ENCODE results near the gene FKBP5.

DNA sequence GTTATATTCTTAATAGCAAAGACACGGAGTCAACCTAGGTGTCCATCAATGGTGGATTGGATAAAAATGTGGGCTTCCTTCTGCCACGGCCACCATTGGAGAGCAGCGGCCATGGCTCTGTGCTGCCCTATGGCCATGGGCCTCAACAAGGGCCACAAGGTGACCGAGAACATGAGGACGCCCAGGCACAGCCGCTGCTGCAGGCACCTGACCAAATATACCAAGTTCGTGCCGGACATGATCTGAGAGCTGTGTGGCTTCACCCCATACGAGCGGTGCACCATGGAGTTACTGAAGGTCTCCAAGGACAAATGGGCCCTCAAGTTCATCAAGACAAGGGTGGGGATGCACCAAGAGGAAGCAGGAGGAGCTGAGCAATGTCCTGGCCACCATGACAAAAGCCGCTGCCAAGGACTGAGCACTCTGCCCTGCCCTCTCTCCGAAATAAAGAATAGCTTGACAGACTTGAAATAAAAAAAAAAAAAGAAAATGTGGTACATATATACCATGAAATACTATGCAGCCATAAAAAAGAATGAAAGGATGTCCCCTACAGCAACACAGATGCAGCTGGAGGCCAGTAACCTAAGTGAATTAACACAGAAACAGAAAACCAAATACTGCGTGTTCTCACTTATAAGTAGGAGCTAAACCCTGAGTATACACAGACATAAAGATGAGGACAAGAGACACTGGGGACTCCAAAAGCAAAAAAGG lies 81.0 kb downstream of the FKBP5 start:
- TF ChIP-seq EP300 (IDR thresholded peaks at IDR 0.05): no peak
- TF ChIP-seq POLR2AphosphoS5 (IDR thresholded peaks at IDR 0.05): no peak
- TF ChIP-seq, protein P1, sequence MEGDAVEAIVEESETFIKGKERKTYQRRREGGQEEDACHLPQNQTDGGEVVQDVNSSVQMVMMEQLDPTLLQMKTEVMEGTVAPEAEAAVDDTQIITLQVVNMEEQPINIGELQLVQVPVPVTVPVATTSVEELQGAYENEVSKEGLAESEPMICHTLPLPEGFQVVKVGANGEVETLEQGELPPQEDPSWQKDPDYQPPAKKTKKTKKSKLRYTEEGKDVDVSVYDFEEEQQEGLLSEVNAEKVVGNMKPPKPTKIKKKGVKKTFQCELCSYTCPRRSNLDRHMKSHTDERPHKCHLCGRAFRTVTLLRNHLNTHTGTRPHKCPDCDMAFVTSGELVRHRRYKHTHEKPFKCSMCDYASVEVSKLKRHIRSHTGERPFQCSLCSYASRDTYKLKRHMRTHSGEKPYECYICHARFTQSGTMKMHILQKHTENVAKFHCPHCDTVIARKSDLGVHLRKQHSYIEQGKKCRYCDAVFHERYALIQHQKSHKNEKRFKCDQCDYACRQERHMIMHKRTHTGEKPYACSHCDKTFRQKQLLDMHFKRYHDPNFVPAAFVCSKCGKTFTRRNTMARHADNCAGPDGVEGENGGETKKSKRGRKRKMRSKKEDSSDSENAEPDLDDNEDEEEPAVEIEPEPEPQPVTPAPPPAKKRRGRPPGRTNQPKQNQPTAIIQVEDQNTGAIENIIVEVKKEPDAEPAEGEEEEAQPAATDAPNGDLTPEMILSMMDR (IDR thresholded peaks at IDR 0.05): no peak
- no peak for TF ChIP-seq POLR2A (IDR thresholded peaks at IDR 0.05)
